Astrocyte (in vitro differentiated cells and primary cell): ENCODE measurements around the gene CCN5. TPM values are rescaled to one million over a fixed set of nuclear protein-coding genes. Genes with fewer than 3 reads are reported as not detected.

ENCODE experiments used
- DNase-seq: peaks from one replicate; pipeline ENCODE4 v3.0.0-alpha.2; 2010; ENCODE audit warnings: low read depth
- FAIRE-seq: peaks from 2 replicates; lab custom pipeline; 2011; peaks lifted over from hg19 to GRCh38; lab: Jason Lieb, UNC
- H2AFZ ChIP-seq: 2 replicates; pipeline ENCODE4 v1.6.0; 2012; ENCODE audit warnings: low read depth, low read length, inconsistent platforms
- H3K27ac ChIP-seq: 2 replicates; pipeline ENCODE4 v1.5.1; 2011; ENCODE audit warnings: low read depth, low read length, inconsistent platforms
- H3K27me3 ChIP-seq: 2 replicates; pipeline ENCODE4 v1.6.0; 2011; ENCODE audit warnings: low read length, inconsistent platforms; ENCODE audit not compliant: insufficient read depth
- H3K36me3 ChIP-seq: 2 replicates; pipeline ENCODE4 v1.5.1; 2011; ENCODE audit warnings: low read length, inconsistent platforms; ENCODE audit not compliant: insufficient read depth
- H3K4me1 ChIP-seq: 2 replicates; pipeline ENCODE4 v1.5.1; 2011; ENCODE audit warnings: low read length, inconsistent platforms; ENCODE audit not compliant: insufficient read depth
- H3K4me2 ChIP-seq: 2 replicates; pipeline ENCODE4 v1.6.0; 2012; ENCODE audit warnings: low read length, inconsistent platforms
- H3K4me3 ChIP-seq: 2 replicates; pipeline ENCODE4 v1.5.1; 2011; ENCODE audit warnings: low read depth, mild to moderate bottlenecking, low read length, inconsistent platforms; ENCODE audit not compliant: insufficient read depth
- H3K79me2 ChIP-seq: 2 replicates; pipeline ENCODE4 v1.6.0; 2012; ENCODE audit warnings: mild to moderate bottlenecking, low read length, inconsistent platforms; ENCODE audit not compliant: insufficient read depth
- H3K9ac ChIP-seq: 2 replicates; pipeline ENCODE4 v1.6.0; 2012; ENCODE audit warnings: mild to moderate bottlenecking, low read length, inconsistent platforms
- H3K9me3 ChIP-seq: 2 replicates; pipeline ENCODE4 v1.5.1; 2012; ENCODE audit warnings: low read depth, mild to moderate bottlenecking, low read length, inconsistent platforms; ENCODE audit not compliant: insufficient read depth
- H4K20me1 ChIP-seq: 2 replicates; pipeline ENCODE4 v1.6.0; 2012; ENCODE audit warnings: low read length, inconsistent platforms; ENCODE audit not compliant: insufficient read depth
- H3K27ac Mint-ChIP-seq: one replicate; pipeline ENCODE4 v1.8.0; 2021; ENCODE audit warnings: mild to moderate bottlenecking, mixed read lengths; ENCODE audit not compliant: unreplicated experiment
- H3K27me3 Mint-ChIP-seq: one replicate; pipeline ENCODE4 v1.8.0; 2021; ENCODE audit warnings: low read depth, mixed read lengths; ENCODE audit not compliant: unreplicated experiment
- H3K36me3 Mint-ChIP-seq: one replicate; pipeline ENCODE4 v1.8.0; 2021; ENCODE audit warnings: low read depth, mixed read lengths; ENCODE audit not compliant: unreplicated experiment
- H3K4me1 Mint-ChIP-seq: one replicate; pipeline ENCODE4 v1.8.0; 2021; ENCODE audit warnings: low read depth, mixed read lengths; ENCODE audit not compliant: unreplicated experiment
- H3K4me3 Mint-ChIP-seq: one replicate; pipeline ENCODE4 v1.8.0; 2021; ENCODE audit warnings: mild to moderate bottlenecking, moderate library complexity, mixed read lengths; ENCODE audit not compliant: unreplicated experiment
- H3K9me3 Mint-ChIP-seq: one replicate; pipeline ENCODE4 v1.8.0; 2021; ENCODE audit warnings: mild to moderate bottlenecking, mixed read lengths; ENCODE audit not compliant: unreplicated experiment
- CTCF ChIP-seq: IDR thresholded peaks from 2 replicates; pipeline ENCODE4 v1.5.1; 2011; ENCODE audit warnings: low read depth, mild to moderate bottlenecking, inconsistent platforms, low read length, moderate library complexity; ENCODE audit not compliant: insufficient read depth
- EZH2 ChIP-seq: IDR thresholded peaks from 2 replicates; pipeline ENCODE4 v1.6.1; 2012; ENCODE audit warnings: mild to moderate bottlenecking, low read length, inconsistent platforms; ENCODE audit not compliant: insufficient read depth
- total RNA-seq: library from RNA; stranded (reverse); gene quantifications from 2 replicates; pipeline ENCODE4 v1.2.1, GENCODE V29; 2021

CCN5 gene
- total RNA-seq, 1 donor from 2014 or later: not detected

- no peak overlapping the region for H2AFZ ChIP-seq
- no peak for FAIRE-seq
- Mint-ChIP-seq H3K4me1 (peaks cover 19% of the 10 kb centered on the region), H3K27me3 (peaks cover 2% of the 10 kb centered on the region), H3K4me3 (no peak overlapping the region), H3K27ac (no peak overlapping the region), H3K9me3 (no peaks in the 10 kb centered on the region), H3K36me3 (no peaks in the 10 kb centered on the region)
- no peak overlapping the region for H3K27ac ChIP-seq
- DNase-seq: no peak
- H3K9me3 ChIP-seq: no peaks in the 10 kb centered on the region
- H3K4me1 ChIP-seq: peaks cover 20% of the 10 kb centered on the region
- peaks cover 1% of the 10 kb centered on the region for H4K20me1 ChIP-seq
- no peaks in the 10 kb centered on the region for H3K27me3 ChIP-seq
- no peaks in the 10 kb centered on the region for H3K79me2 ChIP-seq
- H3K9ac ChIP-seq: no peak overlapping the region
- no peak overlapping the region for H3K4me2 ChIP-seq
- no peaks in the 10 kb centered on the region for H3K36me3 ChIP-seq
- no peak overlapping the region for H3K4me3 ChIP-seq
- no peak for TF ChIP-seq CTCF
- no peak for TF ChIP-seq EZH2
Measured at GRCh38 chr20:44725837-44726236, 10.7 kb downstream of the CCN5 start.

GRCh38 chr20:44727039-44727438 lies 11.9 kb downstream of the CCN5 start:
- H2AFZ ChIP-seq: no peak overlapping the region
- no peak for DNase-seq
- no peak overlapping the region for H3K4me3 ChIP-seq
- Mint-ChIP-seq H3K4me1 (peaks cover 21% of the 10 kb centered on the region), H3K36me3 (no peaks in the 10 kb centered on the region), H3K27ac (no peak overlapping the region), H3K4me3 (no peak overlapping the region), H3K27me3 (peaks cover 2% of the 10 kb centered on the region), H3K9me3 (no peaks in the 10 kb centered on the region)
- H4K20me1 ChIP-seq: no peaks in the 10 kb centered on the region
- H3K79me2 ChIP-seq: no peaks in the 10 kb centered on the region
- TF ChIP-seq CTCF (no peak), EZH2 (no peak)
- no peak overlapping the region for H3K4me2 ChIP-seq
- no peak overlapping the region for H3K9ac ChIP-seq
- H3K27me3 ChIP-seq: no peaks in the 10 kb centered on the region
- no peak for FAIRE-seq
- no peaks in the 10 kb centered on the region for H3K36me3 ChIP-seq
- H3K27ac ChIP-seq: no peak overlapping the region
- no peaks in the 10 kb centered on the region for H3K9me3 ChIP-seq
- peaks cover 24% of the 10 kb centered on the region for H3K4me1 ChIP-seq

- H4K20me1 ChIP-seq: no peaks in the 10 kb centered on the region
- H3K27me3 ChIP-seq: no peaks in the 10 kb centered on the region
- FAIRE-seq (no peak), DNase-seq (no peak)
- no peaks in the 10 kb centered on the region for H3K9me3 ChIP-seq
- no peak overlapping the region for H3K4me3 ChIP-seq
- H2AFZ ChIP-seq: no peak overlapping the region
- H3K4me2 ChIP-seq: no peak overlapping the region
- H3K9me3 Mint-ChIP-seq: no peaks in the 10 kb centered on the region
- no peak overlapping the region for H3K9ac ChIP-seq
- no peaks in the 10 kb centered on the region for H3K36me3 ChIP-seq
- H3K27ac Mint-ChIP-seq: peak overlapping the region; percentile 26
- H3K27ac ChIP-seq: no peak overlapping the region
- peaks cover 27% of the 10 kb centered on the region for H3K4me1 Mint-ChIP-seq
- peaks cover 2% of the 10 kb centered on the region for H3K27me3 Mint-ChIP-seq
- no peak overlapping the region for H3K4me3 Mint-ChIP-seq
- peaks cover 24% of the 10 kb centered on the region for H3K4me1 ChIP-seq
- no peaks in the 10 kb centered on the region for H3K36me3 Mint-ChIP-seq
- TF ChIP-seq EZH2 (no peak), CTCF (no peak)
- H3K79me2 ChIP-seq: no peaks in the 10 kb centered on the region
Measured at GRCh38 chr20:44727651-44728050, 12.5 kb downstream of the CCN5 start.
